Heart left ventricle (tissue), 16 donors: ENCODE measurements around the gene GABRB3. TPM values are rescaled to one million over a fixed set of nuclear protein-coding genes. Genes with fewer than 3 reads are reported as not detected.

ENCODE experiments used
- ATAC-seq, 4 donors: fragments of 200-7000 bp; cut with Tn5 transposase; one replicate each; pipeline ENCODE4 v1.9.1; 2020 to 2022; ENCODE audit warnings: moderate library complexity in 4 of 4, mild to moderate bottlenecking in 3 of 4, moderate number of reproducible peaks in 1 of 4
- DNase-seq, 5 donors: peaks; one replicate each; pipeline ENCODE4 v3.0.0-alpha.2; 2020
- H3K27ac ChIP-seq, 12 donors: fragments of 200-600 bp; sonication (generic) in 4 of 12; one replicate each; pipeline versions ENCODE4 v1.5.0 to v1.8.0; 2016 to 2022; ENCODE audit warnings: mild to moderate bottlenecking in 2 of 12
- H3K27me3 ChIP-seq, 9 donors: fragments of 200-600 bp; sonication (generic) in 2 of 9; one replicate each; pipeline versions ENCODE4 v1.5.1 to v1.8.0; 2016 to 2022; ENCODE audit warnings: mild to moderate bottlenecking in 3 of 9
- H3K36me3 ChIP-seq, 9 donors: fragments of 200-600 bp; sonication (generic) in 2 of 9; one replicate each; pipeline versions ENCODE4 v1.5.0 to v1.8.0; 2018 to 2022; ENCODE audit warnings: mild to moderate bottlenecking in 2 of 9
- H3K4me1 ChIP-seq, 12 donors: fragments of 200-600 bp; sonication (generic) in 4 of 12; one replicate each; pipeline versions ENCODE4 v1.5.0 to v1.8.0; 2016 to 2022; ENCODE audit warnings: mild to moderate bottlenecking in 3 of 12
- H3K4me3 ChIP-seq, 12 donors: fragments of 200-600 bp; sonication (generic) in 4 of 12; one replicate each; pipeline versions ENCODE4 v1.5.0 to v1.8.0; 2017 to 2022; ENCODE audit warnings: mild to moderate bottlenecking in 9 of 12, moderate library complexity in 4 of 12
- H3K9me3 ChIP-seq, 12 donors: fragments of 200-600 bp; sonication (generic) in 4 of 12; one replicate each; pipeline versions ENCODE4 v1.5.0 to v1.8.0; 2016 to 2022; ENCODE audit warnings: mild to moderate bottlenecking in 1 of 12
- CTCF ChIP-seq, 12 donors: fragments of 200-600 bp; sonication (generic) in 4 of 12; IDR thresholded peaks; one replicate each; pipeline versions ENCODE4 v1.5.0 to v1.8.0; 2018 to 2022; ENCODE audit warnings: antibody characterized with exemption in 12 of 12, mild to moderate bottlenecking in 5 of 12
- POLR2A ChIP-seq, 2 donors: fragments of 450-650 bp; IDR thresholded peaks; one replicate each; pipeline ENCODE4 v1.6.1; 2017; ENCODE audit warnings: antibody characterized with exemption in 2 of 2, mild to moderate bottlenecking in 2 of 2, moderate library complexity in 2 of 2
- WGBS, 4 donors: extraction: QIAGEN DNeasy Blood & Tissue Kit in 2 of 4; methylation state at CpG; one replicate each; pipeline versions ENCODE4 v1.1.5 to v1.1.7; 2013 to 2018; 5-methylcytosine and 5-hydroxymethylcytosine counted together
- intact Hi-C, 10 donors: fragments of 100-400 bp; cut with DNase I; formaldehyde crosslinking; loops; one replicate each; pipeline versions ENCODE4 v1.11.1 to v1.14.2; 2022
- polyA plus RNA-seq, 2 donors: library from polyadenylated mRNA; stranded (reverse); fragments of 200-250 nt; gene quantifications; one replicate each; pipeline ENCODE4 v1.2.3, GENCODE V29; 2013
- total RNA-seq, 9 donors: library from RNA; depleted of rRNA in 2 of 9; stranded (reverse); fragments of >200 nt in 2 of 9; fragmentation: NEBNext Ultra II Directional in 3 of 9; extraction: Animal tissue kit (Norgen Biotek cat#: 25700) in 3 of 9; gene quantifications; one replicate each; pipeline versions ENCODE4 v1.1.0 to v1.2.4, GENCODE V29; 2016 to 2023
- donor health status: ischemic (EF 13 %, LVEDD 7.1; RV severe dilation, severe dysfunction).
- donor health status: healthy with polysubstance abuse.
- donor health status: DM: no; HTN: yes; CAD: no.
- donor health status: DM: no; HTN: no; CAD: no.
- donor health status: ischemic (EF 25% LVEDD 6.9; RV normal size, moderate dysfunction).
- donor health status: ischemic (EF 25% LVEDD 5.7; RV mildly dilated, moderate dysfunction).
- donor health status: healthy.
- donor health status: DM: yes; HTN: yes; CAD: no.
- donor health status: ischemic (EF 35%, LVEDD 5.7; RV mildly dilated, moderate dysfunction).
- donor health status: nonischemic (EF 11% LVEDD 7.7; RV severe dilation, severe dysfunction).
- donor health status: DM: yes; HTN: yes; CAD: no.
- donor health status: PGD.
- donor health status: ischemic (EF 29% LVEDD 5.4; RV normal size, mild dysfunction).
- donor health status: nonischemic (EF 23%, LVEDD 6.1; RV moderate dilation, normal function).

Gene GABRB3
- total and polyA plus RNA-seq, 11 donors = 0.42 to 4.4 (median 1.7) TPM

DNA sequence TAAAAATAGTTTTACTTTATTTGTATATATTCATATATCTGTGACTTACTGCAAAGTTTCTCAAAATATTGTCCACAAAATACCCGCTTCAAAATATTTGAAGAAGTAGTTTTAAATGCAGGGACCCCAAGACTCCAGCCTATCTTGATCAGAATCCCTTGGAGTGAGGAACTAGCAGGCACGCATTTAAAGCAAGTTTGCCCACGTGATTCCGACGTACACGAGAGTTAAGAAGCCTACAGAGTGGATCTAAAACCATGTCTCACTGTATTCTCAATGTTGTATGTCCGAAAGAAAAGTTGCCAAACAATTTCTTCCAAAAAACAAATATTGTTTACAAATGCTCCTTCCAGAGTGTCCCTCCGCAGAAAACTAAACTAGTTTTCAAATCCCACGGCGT lies 1.7 kb downstream of the GABRB3 start:
- peaks cover 0 to 61% (median 23%) of the 10 kb centered on the region in 9 donors for H3K27me3 ChIP-seq
- ATAC-seq (no peak), DNase-seq (no peak)
- H3K27ac ChIP-seq = no peak overlapping the region
- H3K4me1 ChIP-seq = peaks cover 0 to 27% (median 2%) of the 10 kb centered on the region in 12 donors
- TF ChIP-seq POLR2A (IDR thresholded peaks at IDR 0.05) = no peak
- WGBS, 4 donors = 13 to 16% (median 15%) methylated on average over 10 of the region's 10 CpGs
- H3K36me3 ChIP-seq = no peaks in the 10 kb centered on the region
- no peaks in the 10 kb centered on the region for H3K9me3 ChIP-seq
- intact Hi-C loops = no loop called here
- peak overlapping the region in 1 of 12 donors; percentile 56 for H3K4me3 ChIP-seq

- DNase-seq = no peak
- H3K4me3 ChIP-seq = no peak overlapping the region
- H3K36me3 ChIP-seq = no peaks in the 10 kb centered on the region
- H3K27me3 ChIP-seq = peaks cover 0 to 56% (median 10%) of the 10 kb centered on the region in 9 donors
- peaks cover 0 to 10% (median 0%) of the 10 kb centered on the region in 12 donors for H3K4me1 ChIP-seq
- no peaks in the 10 kb centered on the region for H3K9me3 ChIP-seq
- intact Hi-C loops = loop anchor here in 1 of 10 donors (5.0 kb wide), 1 partner anchor 50 kb away; no protein-coding TSS in a partner anchor
- no peak overlapping the region for H3K27ac ChIP-seq
- 6 to 16% (median 13%) methylated on average over 5 of the region's 5 CpGs for WGBS, 4 donors
- ATAC-seq = no peak
- TF ChIP-seq POLR2A (IDR thresholded peaks at IDR 0.05) = no peak
Observed at GRCh38 chr15:26767169-26767670, 5.6 kb downstream of the GABRB3 start.

DNA sequence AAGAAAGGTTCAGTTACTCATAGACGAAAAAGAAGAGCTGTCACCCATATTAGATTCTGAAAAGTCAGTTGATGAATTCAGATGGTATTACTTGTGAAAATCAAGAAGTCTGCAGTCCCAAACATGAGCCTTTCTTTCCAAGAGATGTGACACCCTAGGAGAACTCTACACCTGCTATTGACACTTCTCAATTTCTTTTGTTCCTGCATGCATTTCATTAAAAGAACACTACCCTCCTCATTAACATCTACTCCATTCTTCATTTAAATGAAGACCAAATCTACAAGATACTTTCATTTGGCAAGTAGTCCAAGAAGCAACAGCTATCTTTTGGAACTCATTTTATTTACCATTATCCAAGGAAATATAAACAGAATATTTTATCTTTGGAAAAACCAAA lies 6.6 kb downstream of the GABRB3 start:
- no peak for DNase-seq
- no peak for ATAC-seq
- Histone ChIP-seq H3K36me3 (no peaks in the 10 kb centered on the region), H3K27ac (no peak overlapping the region), H3K9me3 (no peaks in the 10 kb centered on the region), H3K27me3 (peaks cover 0 to 55% (median 10%) of the 10 kb centered on the region in 9 donors), H3K4me1 (peaks cover 0 to under 1% (median 0%) of the 10 kb centered on the region in 12 donors), H3K4me3 (no peak overlapping the region)
- intact Hi-C loops = loop anchor here in 1 of 10 donors (5.0 kb wide), 1 partner anchor 49 kb away; no protein-coding TSS in a partner anchor
- TF ChIP-seq CTCF (IDR thresholded peaks at IDR 0.05) (no peak), POLR2A (IDR thresholded peaks at IDR 0.05) (no peak)
- WGBS, 4 donors = 17 to 50% (median 36%) methylated on average over 1 of the region's 1 CpG

- Histone ChIP-seq H3K9me3 (no peaks in the 10 kb centered on the region), H3K4me3 (no peak overlapping the region), H3K27me3 (peaks cover 0 to 12% (median 0%) of the 10 kb centered on the region in 9 donors), H3K27ac (no peak overlapping the region), H3K36me3 (no peaks in the 10 kb centered on the region), H3K4me1 (no peaks in the 10 kb centered on the region)
- intact Hi-C loops = no loop called here
- TF ChIP-seq POLR2A (IDR thresholded peaks at IDR 0.05) = no peak
- no peak for TF ChIP-seq CTCF (IDR thresholded peaks at IDR 0.05)
- ATAC-seq = no peak
- no peak for DNase-seq
- WGBS, 4 donors = 63 to 67% (median 65%) methylated on average over 5 of the region's 5 CpGs
Observed at GRCh38 chr15:26759986-26760385, 12.9 kb downstream of the GABRB3 start.

DNA sequence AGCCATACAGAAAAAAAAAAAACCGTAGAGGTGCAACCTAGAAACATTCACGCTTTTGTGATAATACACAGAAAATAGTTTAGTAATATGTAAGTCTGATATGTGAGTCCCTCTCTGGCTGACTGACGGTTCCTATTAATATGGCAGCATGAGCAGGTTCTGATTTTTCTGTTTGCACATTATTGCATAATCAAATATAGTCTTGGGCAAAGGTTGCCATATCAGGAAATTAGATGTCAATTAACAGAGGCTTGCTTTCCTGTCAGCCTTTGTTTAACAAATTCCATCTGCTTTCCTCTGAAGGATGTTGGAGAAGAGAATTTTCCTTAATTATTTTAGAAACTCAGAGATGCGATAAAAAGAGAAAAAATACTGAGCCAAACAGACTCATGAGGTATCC lies 14.8 kb downstream of the GABRB3 start:
- intact Hi-C loops = no loop called here
- TF ChIP-seq CTCF (IDR thresholded peaks at IDR 0.05) (no peak), POLR2A (IDR thresholded peaks at IDR 0.05) (no peak)
- H3K36me3 ChIP-seq = no peaks in the 10 kb centered on the region
- WGBS, 4 donors = 42 to 60% (median 46%) methylated on average over 4 of the region's 4 CpGs
- H3K27me3 ChIP-seq = peaks cover 0 to 12% (median 0%) of the 10 kb centered on the region in 9 donors
- no peak overlapping the region for H3K27ac ChIP-seq
- H3K4me1 ChIP-seq = no peaks in the 10 kb centered on the region
- no peaks in the 10 kb centered on the region for H3K9me3 ChIP-seq
- DNase-seq = no peak
- no peak overlapping the region for H3K4me3 ChIP-seq
- no peak for ATAC-seq
